Kidney tubule cell (primary cell): ENCODE measurements around the gene TMEM43.

Source experiments
- DNase-seq: peaks from one replicate; pipeline ENCODE4 v3.0.0-alpha.2; 2018; ENCODE audit warnings: low spot score

The TMEM43 gene

GRCh38 chr3:14178247-14179113 lies 53.6 kb downstream of the TMEM43 start, which contains the start of the genes LSM3 and XPC:
Gene LSM3 (plus strand): TSS chr3:14178817. CDS start chr3:14178861, 44 bp downstream.
Gene XPC (minus strand): TSS chr3:14178601. CDS start chr3:14178568, 33 bp downstream.
- peak; percentile 99 for DNase-seq

- DNase-seq, result no peak
Observed at GRCh38 chr3:14179114-14179465, 54.2 kb downstream of the TMEM43 start.

GRCh38 chr3:14179795-14180194 lies 54.9 kb downstream of the TMEM43 start:
- DNase-seq, result no peak

GRCh38 chr3:14181253-14181652 lies 56.4 kb downstream of the TMEM43 start:
- DNase-seq, result no peak

- no peak for DNase-seq
Observed at GRCh38 chr3:14183015-14183577, 58.2 kb downstream of the TMEM43 start.

- DNase-seq, result no peak
Observed at GRCh38 chr3:14186854-14187458, 62.1 kb downstream of the TMEM43 start.

- no peak for DNase-seq
Observed at GRCh38 chr3:14188041-14188754, 63.3 kb downstream of the TMEM43 start.
